Mesodermal cell (in vitro differentiated cells): Measurements from ENCODE around the gene FAM181B.

Experiments used
- H3K27ac ChIP-seq: 2 replicates; pipeline ENCODE4 v1.7.0; 2013; ENCODE audit warnings: mild to moderate bottlenecking, low read depth, low read length, moderate library complexity; ENCODE audit not compliant: severe bottlenecking
- H3K36me3 ChIP-seq: 2 replicates; pipeline ENCODE4 v1.7.1; 2013; ENCODE audit warnings: mild to moderate bottlenecking, low read length, moderate library complexity; ENCODE audit not compliant: control insufficient read depth, insufficient read depth
- H3K4me1 ChIP-seq: one replicate; pipeline ENCODE4 v1.7.1; 2013; ENCODE audit warnings: mild to moderate bottlenecking, low read length; ENCODE audit not compliant: insufficient read depth, control insufficient read depth, poor library complexity, severe bottlenecking
- H3K4me3 ChIP-seq: 2 replicates; pipeline ENCODE4 v1.7.0; 2013; ENCODE audit warnings: low read length, control low read depth, mild to moderate bottlenecking; ENCODE audit not compliant: insufficient read depth, poor library complexity, severe bottlenecking; ENCODE audit errors: extremely low read depth
- H3K9me3 ChIP-seq: 2 replicates; pipeline ENCODE4 v1.7.1; 2013; ENCODE audit warnings: mild to moderate bottlenecking, low read length, moderate library complexity; ENCODE audit not compliant: control insufficient read depth
- WGBS, 2 experiments: methylation state at CpG; one replicate each; pipeline ENCODE4 v1.1.5; 2013; ENCODE audit warnings: missing lambda C conversion rate in 2 of 2; ENCODE audit not compliant: insufficient coverage in 2 of 2; 5-methylcytosine and 5-hydroxymethylcytosine counted together

The FAM181B gene

DNA sequence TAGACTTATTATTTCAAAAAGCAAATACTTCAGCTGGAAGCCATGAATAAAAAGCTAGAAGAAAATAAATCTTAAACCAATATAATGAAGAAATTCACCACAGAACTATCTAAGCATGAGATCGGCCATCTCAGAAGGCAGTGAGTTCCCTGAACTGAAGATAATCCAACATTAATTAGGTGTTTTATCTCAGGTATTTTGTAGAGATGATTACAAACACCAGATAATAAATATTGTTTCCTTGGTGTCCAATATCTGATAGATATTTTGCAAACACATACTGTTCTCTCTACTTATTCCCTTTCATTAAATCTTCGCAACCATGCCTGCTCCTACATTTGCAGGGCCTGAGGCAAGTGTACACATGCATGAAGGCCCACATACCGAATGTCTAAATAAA lies 26.0 kb upstream of the FAM181B start:
- H3K4me1 ChIP-seq: no peaks in the 10 kb centered on the region
- no peaks in the 10 kb centered on the region for H3K9me3 ChIP-seq
- H3K4me3 ChIP-seq: no peak overlapping the region
- H3K27ac ChIP-seq: no peak overlapping the region
- WGBS, 2 experiments: 83% methylated on average over 1 of the region's 3 CpGs; no CpG with 5 or more reads in 1 of the 2 experiments
- no peaks in the 10 kb centered on the region for H3K36me3 ChIP-seq

- WGBS, 2 experiments: 75 to 92% methylated on average over 2 of the region's 3 CpGs
- Histone ChIP-seq H3K4me3 (no peak overlapping the region), H3K27ac (peak overlapping the region; percentile 32), H3K4me1 (no peaks in the 10 kb centered on the region), H3K36me3 (no peaks in the 10 kb centered on the region), H3K9me3 (no peaks in the 10 kb centered on the region)
Observed at GRCh38 chr11:82757660-82758357, 24.1 kb upstream of the FAM181B start.

- no peaks in the 10 kb centered on the region for H3K36me3 ChIP-seq
- no peak overlapping the region for H3K27ac ChIP-seq
- 89 to 90% methylated on average over 5 to 7 of the region's 8 CpGs for WGBS, 2 experiments
- no peak overlapping the region for H3K4me3 ChIP-seq
- H3K9me3 ChIP-seq: no peaks in the 10 kb centered on the region
- no peaks in the 10 kb centered on the region for H3K4me1 ChIP-seq
Observed at GRCh38 chr11:82756765-82757639, 23.3 kb upstream of the FAM181B start.

- WGBS, 2 experiments: 92 to 100% methylated on average over 2 of the region's 4 CpGs
- Histone ChIP-seq H3K27ac (no peak overlapping the region), H3K4me1 (no peaks in the 10 kb centered on the region), H3K4me3 (no peak overlapping the region), H3K36me3 (no peaks in the 10 kb centered on the region), H3K9me3 (no peaks in the 10 kb centered on the region)
Observed at GRCh38 chr11:82754410-82754809, 20.7 kb upstream of the FAM181B start.

GRCh38 chr11:82753921-82754320 lies 20.3 kb upstream of the FAM181B start:
- H3K36me3 ChIP-seq: no peaks in the 10 kb centered on the region
- no peaks in the 10 kb centered on the region for H3K9me3 ChIP-seq
- no peak overlapping the region for H3K27ac ChIP-seq
- WGBS, 2 experiments: 100% methylated on average over 1 of the region's 1 CpG; no CpG with 5 or more reads in 1 of the 2 experiments
- H3K4me3 ChIP-seq: no peak overlapping the region
- H3K4me1 ChIP-seq: no peaks in the 10 kb centered on the region

- H3K9me3 ChIP-seq: no peaks in the 10 kb centered on the region
- H3K4me3 ChIP-seq: no peak overlapping the region
- no peak overlapping the region for H3K27ac ChIP-seq
- no peaks in the 10 kb centered on the region for H3K4me1 ChIP-seq
- no peaks in the 10 kb centered on the region for H3K36me3 ChIP-seq
Observed at GRCh38 chr11:82752801-82753200, 19.1 kb upstream of the FAM181B start.

GRCh38 chr11:82750643-82751139 lies 17.0 kb upstream of the FAM181B start:
- Histone ChIP-seq H3K4me3 (no peak overlapping the region), H3K9me3 (no peaks in the 10 kb centered on the region), H3K4me1 (no peaks in the 10 kb centered on the region), H3K27ac (no peak overlapping the region), H3K36me3 (no peaks in the 10 kb centered on the region)
- WGBS, 2 experiments: 48 to 53% methylated on average over 7 to 9 of the region's 9 CpGs

DNA sequence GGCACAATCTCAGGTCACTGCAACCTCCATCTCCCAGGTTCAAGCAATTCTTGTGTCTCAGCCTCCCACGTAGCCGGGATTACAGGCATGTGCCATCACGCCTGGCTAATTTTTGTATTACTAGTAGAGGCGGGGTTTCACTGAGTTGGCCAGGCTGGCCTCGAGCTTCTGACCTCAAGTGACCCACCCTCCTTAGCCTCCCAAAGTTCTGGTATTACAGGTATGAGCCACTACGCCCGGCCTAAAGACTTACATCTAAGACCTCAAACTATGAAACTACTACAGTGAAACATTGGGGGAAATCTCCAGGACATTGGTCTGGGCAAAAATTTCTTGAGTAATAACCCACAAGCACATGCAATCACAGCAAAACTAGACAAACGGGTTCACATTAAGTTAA lies 13.8 kb upstream of the FAM181B start:
- no peak overlapping the region for H3K4me3 ChIP-seq
- no peaks in the 10 kb centered on the region for H3K9me3 ChIP-seq
- H3K4me1 ChIP-seq: no peaks in the 10 kb centered on the region
- 60 to 100% methylated on average over 1 of the region's 8 CpGs for WGBS, 2 experiments
- H3K27ac ChIP-seq: no peak overlapping the region
- H3K36me3 ChIP-seq: no peaks in the 10 kb centered on the region

DNA sequence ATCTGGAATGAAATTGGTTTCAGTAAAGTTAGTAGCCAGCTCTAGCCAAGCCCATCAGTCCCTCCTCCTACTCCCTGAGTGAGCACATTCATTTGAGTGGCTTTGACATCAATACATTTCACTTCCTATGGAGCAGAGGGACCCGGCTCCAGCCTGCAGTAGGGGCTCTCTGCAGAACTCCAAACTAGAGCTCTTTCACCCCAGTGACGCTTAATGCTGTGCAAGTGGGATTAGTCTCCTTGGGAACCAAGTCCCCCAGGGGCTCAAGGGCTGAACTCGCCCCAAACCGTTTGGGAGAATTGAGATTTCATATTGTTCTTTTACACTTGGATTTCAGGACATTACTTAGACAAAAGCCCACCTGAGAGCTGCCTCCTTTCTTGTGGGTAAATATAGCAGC lies 4.4 kb upstream of the FAM181B start:
- Histone ChIP-seq H3K9me3 (no peaks in the 10 kb centered on the region), H3K4me1 (no peaks in the 10 kb centered on the region), H3K4me3 (no peak overlapping the region), H3K36me3 (no peaks in the 10 kb centered on the region), H3K27ac (no peak overlapping the region)
- WGBS, 2 experiments: 39% methylated on average over 3 of the region's 4 CpGs; no CpG with 5 or more reads in 1 of the 2 experiments

DNA sequence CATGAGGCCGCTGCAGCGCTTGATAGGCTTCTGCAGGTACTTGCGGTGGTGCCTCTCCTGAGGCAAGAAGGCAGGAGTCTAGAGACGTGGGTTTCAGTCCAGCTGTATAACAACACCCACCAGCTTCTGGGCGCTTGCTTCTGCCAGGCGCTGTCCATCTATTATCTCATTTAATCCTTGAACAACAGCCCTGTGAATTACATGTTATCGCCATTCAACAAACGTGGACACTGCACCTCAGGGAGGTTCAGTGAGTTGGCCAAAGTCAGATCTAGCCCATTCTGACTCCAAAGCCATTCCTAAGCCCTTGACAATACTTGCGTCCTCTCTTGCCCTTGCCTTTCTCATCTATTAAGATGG lies 436 bp upstream of the FAM181B start:
- no peaks in the 10 kb centered on the region for H3K4me1 ChIP-seq
- 44 to 60% methylated on average over 8 of the region's 9 CpGs for WGBS, 2 experiments
- H3K4me3 ChIP-seq: peak overlapping the region; percentile 49
- H3K36me3 ChIP-seq: no peaks in the 10 kb centered on the region
- no peaks in the 10 kb centered on the region for H3K9me3 ChIP-seq
- no peak overlapping the region for H3K27ac ChIP-seq
